ENCODE measurements around the gene ZNF135.
A peak's percentile ranks its signal among the peaks of the same experiment; 100 is the strongest.

ZNF135 gene

GRCh38 chr19:58086825-58087710 is 28.0 kb downstream of the ZNF135 start:
- TF ChIP-seq JUND (IDR thresholded peaks at IDR 0.05; ENCODE audit: low read depth) = no peak
- in situ Hi-C loops (cut with HindIII; ENCODE audit: low pct_unique_long_range_greater_than_20kb, low sequenced_read_pairs) = no loop called here
- DNase-seq (ENCODE audit: low read depth in 1 of 2, low spot score in 1 of 2) = no peak

DNA sequence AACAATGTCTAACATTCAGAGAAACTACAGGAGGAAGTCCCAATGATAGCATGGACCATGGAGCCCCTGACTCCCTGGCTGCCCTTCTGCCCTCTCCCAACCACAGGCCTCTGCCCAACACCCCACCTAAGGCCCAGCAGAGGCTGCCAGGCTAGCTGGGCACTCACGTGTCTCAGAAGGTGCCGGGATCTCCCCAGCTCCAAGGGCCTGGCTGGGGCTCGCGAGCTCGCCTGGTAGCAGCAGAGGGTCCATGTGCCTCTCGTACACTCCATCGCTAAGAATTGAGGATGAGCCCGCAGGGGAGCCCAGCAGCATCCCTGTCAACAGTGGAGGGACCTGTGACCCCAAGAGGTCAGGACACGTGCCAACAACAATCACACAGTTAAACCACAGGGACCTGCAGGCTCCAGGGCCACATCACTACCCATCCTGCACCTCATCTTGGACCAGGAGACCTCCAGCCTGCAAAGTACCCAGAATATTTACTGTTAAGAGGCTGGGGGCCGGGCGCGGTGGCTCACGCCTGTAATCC is 29.5 kb downstream of the ZNF135 start:
- no peak for TF ChIP-seq JUND (IDR thresholded peaks at IDR 0.05; ENCODE audit: low read depth)
- in situ Hi-C loops (cut with HindIII; ENCODE audit: low pct_unique_long_range_greater_than_20kb, low sequenced_read_pairs) = no loop called here
- no peak for DNase-seq (ENCODE audit: low read depth in 1 of 2, low spot score in 1 of 2)

DNA sequence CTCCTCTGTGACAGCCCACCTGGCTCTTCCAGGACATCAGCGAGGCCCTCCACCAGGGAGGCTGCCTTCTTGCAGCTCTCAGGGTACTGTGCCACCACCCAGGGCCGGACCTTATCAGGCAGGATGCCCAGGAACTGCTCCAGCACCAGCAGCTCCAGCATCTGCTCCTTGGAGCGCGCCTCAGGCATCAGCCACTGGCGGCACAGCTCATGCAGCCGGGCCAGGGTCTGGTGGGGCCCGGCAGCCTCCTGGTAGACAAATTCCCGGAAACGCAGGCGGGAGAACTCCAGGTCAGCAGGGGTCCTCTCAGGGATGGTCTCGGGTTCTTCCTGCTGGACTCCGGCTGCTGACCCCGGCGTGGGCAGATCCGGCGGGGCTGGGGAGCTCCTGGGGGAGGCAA is 30.8 kb downstream of the ZNF135 start:
- DNase-seq (ENCODE audit: low read depth in 1 of 2, low spot score in 1 of 2) = no peak
- TF ChIP-seq JUND (IDR thresholded peaks at IDR 0.05; ENCODE audit: low read depth) = no peak
- in situ Hi-C loops (cut with HindIII; ENCODE audit: low pct_unique_long_range_greater_than_20kb, low sequenced_read_pairs) = no loop called here

DNA sequence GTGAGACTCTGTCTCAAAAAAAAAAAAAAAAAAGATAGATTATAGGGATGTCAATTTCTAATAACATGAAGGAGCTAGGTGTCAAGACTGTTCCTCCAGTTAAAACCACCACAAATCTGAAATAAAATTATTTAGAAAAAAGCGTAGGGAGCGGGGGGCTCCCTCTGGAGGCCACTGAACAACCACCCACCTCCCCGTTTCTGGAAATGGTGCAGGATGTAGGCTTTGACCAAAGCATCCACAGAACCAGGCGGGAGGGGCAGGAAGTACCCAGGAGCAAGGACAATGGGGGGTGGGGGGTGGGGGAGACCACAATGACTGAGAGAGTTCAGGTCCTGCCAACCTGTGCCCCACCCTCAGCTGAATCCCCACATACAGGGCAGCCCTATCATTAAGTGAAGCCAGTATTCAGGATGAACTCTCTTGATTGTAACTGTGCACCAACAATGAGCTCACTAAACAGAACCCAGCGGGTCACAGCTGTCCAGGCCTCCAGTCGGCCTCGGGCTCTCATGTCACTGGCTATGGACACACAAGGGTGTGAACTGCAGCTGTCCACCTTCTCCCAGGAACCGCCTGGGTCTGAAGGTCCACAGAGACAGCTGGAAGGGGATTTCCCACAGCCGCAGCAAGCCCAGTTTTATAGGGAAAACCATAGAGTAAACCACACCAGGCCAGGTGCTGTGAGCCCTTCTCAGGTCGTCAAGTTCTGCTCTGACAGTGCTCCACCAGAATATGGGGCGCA is 32.3 kb downstream of the ZNF135 start:
- no peak for TF ChIP-seq JUND (IDR thresholded peaks at IDR 0.05; ENCODE audit: low read depth)
- DNase-seq (ENCODE audit: low read depth in 1 of 2, low spot score in 1 of 2) = no peak
- in situ Hi-C loops (cut with HindIII; ENCODE audit: low pct_unique_long_range_greater_than_20kb, low sequenced_read_pairs) = no loop called here

DNA sequence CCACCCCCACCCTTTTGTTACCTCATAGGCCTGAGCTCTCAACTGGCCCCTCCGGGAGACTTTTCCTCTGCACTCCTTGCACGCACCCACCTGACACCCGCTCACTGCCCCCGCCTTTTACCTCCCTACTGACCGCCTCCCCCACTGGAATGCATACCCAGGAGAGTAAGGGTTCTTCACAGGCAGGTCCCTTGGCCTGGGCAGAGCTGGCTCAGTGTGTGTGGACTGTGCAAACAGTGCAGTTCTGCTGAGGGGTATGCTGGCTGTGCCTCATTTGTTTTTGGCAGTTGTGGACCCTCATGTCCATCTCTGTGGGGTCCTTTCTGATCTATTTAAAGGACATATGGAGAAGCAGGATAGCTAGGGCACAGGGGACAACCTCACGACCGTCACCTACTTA is 34.0 kb downstream of the ZNF135 start:
- in situ Hi-C loops (cut with HindIII; ENCODE audit: low pct_unique_long_range_greater_than_20kb, low sequenced_read_pairs) = no loop called here
- TF ChIP-seq JUND (IDR thresholded peaks at IDR 0.05; ENCODE audit: low read depth) = no peak
- DNase-seq (ENCODE audit: low read depth in 1 of 2, low spot score in 1 of 2) = no peak

- in situ Hi-C loops (cut with HindIII; ENCODE audit: low pct_unique_long_range_greater_than_20kb, low sequenced_read_pairs) = no loop called here
- no peak for TF ChIP-seq JUND (IDR thresholded peaks at IDR 0.05; ENCODE audit: low read depth)
- no peak for DNase-seq (ENCODE audit: low read depth in 1 of 2, low spot score in 1 of 2)
Observed at GRCh38 chr19:58095328-58095727, 36.2 kb downstream of the ZNF135 start.

DNA sequence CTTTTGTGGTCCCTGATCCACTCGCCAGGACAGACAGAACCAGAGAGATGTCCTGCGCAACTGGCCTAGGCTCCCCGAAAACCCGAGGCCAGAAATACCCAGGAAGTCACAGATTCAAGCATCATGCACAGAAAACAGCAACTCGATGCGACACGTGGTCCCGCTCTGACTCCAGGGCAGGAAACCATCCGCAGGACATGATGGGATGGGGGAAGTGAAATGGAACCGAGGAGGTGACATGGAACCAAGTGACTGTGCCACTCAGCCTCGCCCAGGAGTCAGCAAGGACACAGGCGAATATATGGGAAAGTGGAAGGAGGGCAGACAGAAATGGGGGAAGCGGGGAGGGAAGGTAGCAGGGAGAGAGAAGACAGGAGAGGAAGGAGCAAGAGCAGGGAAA is 37.8 kb downstream of the ZNF135 start:
- in situ Hi-C loops (cut with HindIII; ENCODE audit: low pct_unique_long_range_greater_than_20kb, low sequenced_read_pairs) = no loop called here
- DNase-seq (ENCODE audit: low read depth in 1 of 2, low spot score in 1 of 2) = no peak

GRCh38 chr19:58097349-58097748 is 38.3 kb downstream of the ZNF135 start:
- in situ Hi-C loops (cut with HindIII; ENCODE audit: low pct_unique_long_range_greater_than_20kb, low sequenced_read_pairs) = no loop called here
- DNase-seq (ENCODE audit: low read depth in 1 of 2, low spot score in 1 of 2) = no peak
- TF ChIP-seq JUND (IDR thresholded peaks at IDR 0.05; ENCODE audit: low read depth) = no peak

More for the DNA sequence above, 37.8 kb downstream of the ZNF135 start:
- no peak for TF ChIP-seq JUND (IDR thresholded peaks at IDR 0.05; ENCODE audit: low read depth)

DNA sequence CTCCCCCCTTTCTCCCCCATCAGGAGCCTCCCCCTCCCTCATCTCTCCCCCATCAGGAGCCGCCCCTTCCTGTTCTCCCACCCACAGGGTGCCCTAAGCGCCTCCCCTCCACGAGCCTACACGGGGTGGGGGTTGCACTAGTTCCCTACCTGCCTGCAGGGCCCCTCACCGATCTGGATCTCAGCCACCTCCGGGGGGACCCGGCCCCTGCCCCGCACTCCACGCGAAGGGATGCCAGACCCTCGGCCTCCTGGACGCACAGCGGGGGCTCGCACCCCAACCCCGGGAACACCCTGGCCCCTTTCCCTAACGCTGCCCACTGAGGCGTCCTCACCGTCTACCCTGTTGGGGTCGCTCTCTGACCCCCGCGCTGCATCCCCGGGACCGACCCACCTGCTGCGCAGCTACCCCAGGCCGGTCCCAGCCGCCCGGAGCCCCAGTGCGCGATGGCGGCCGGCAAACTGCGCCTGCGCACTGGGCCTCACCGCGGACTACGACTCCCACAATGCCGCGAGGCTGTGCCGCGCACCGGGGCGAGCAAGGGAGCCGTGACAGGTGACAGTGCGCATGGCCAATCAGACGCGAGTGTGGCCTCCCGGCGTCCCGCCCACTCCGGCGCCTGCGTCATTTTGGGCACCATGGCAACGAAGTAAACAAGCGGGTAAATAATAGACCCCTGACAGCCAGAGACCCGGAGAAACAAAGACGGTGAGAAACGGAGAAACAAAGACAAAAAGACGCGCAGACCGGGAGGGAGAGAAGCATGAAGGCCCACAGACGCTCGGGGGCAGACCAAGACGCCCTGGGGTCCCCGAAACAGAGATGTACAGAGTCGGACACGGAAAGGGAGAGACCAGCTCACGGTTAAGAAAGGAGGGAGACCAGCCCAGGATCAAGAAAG is 38.9 kb downstream of the ZNF135 start, which contains the start of gene ZSCAN18:
TSS of gene ZSCAN18 (minus strand) at position 451 of the 901 bp plus-strand sequence. CDS start 7,964 bp downstream, outside the sequence.
- TF ChIP-seq JUND (IDR thresholded peaks at IDR 0.05; ENCODE audit: low read depth) = no peak
- in situ Hi-C loops (cut with HindIII; ENCODE audit: low pct_unique_long_range_greater_than_20kb, low sequenced_read_pairs) = no loop called here
- peak; percentile 94 to 96 for DNase-seq (ENCODE audit: low read depth in 1 of 2, low spot score in 1 of 2)

DNA sequence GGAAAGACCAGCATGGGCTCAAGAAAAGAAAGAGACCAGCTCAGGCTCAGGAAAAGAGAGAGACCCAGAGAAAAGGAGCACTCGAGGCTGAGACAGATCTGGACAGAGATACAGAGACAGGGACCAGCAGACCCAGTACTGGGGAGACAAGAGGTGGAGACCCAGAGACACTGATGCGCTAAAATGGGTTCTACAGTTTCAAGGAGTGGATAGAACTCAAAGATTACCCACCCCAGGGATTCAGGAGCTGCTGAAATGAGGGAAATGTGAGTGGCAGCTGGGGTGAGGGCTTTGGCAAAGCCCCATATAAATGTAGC is 39.6 kb downstream of the ZNF135 start:
- in situ Hi-C loops (cut with HindIII; ENCODE audit: low pct_unique_long_range_greater_than_20kb, low sequenced_read_pairs) = no loop called here
- no peak for DNase-seq (ENCODE audit: low read depth in 1 of 2, low spot score in 1 of 2)
- no peak for TF ChIP-seq JUND (IDR thresholded peaks at IDR 0.05; ENCODE audit: low read depth)

- no peak for TF ChIP-seq JUND (IDR thresholded peaks at IDR 0.05; ENCODE audit: low read depth)
- DNase-seq (ENCODE audit: low read depth in 1 of 2, low spot score in 1 of 2) = no peak
- in situ Hi-C loops (cut with HindIII; ENCODE audit: low pct_unique_long_range_greater_than_20kb, low sequenced_read_pairs) = no loop called here
Observed at GRCh38 chr19:58107778-58108545, 48.9 kb downstream of the ZNF135 start.

DNA sequence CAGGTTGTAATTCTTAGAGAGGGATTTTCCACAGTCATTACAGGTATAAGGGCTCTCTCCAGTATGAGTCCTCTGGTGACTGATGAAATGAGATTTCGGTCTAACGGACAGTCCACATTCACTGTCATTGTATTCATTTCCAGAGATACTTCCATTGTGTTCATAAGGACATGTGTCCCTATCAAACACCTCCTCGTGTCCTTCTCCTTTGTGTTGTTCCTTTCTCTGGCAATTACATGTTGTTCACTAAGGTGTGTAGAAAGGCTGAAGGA is 49.4 kb downstream of the ZNF135 start:
- in situ Hi-C loops (cut with HindIII; ENCODE audit: low pct_unique_long_range_greater_than_20kb, low sequenced_read_pairs) = no loop called here
- no peak for TF ChIP-seq JUND (IDR thresholded peaks at IDR 0.05; ENCODE audit: low read depth)
- no peak for DNase-seq (ENCODE audit: low read depth in 1 of 2, low spot score in 1 of 2)

Data from T47D (cell line).